AG04450 (cell line): ENCODE results near the gene FAM110C. TPM values are rescaled to one million over a fixed set of nuclear protein-coding genes. Genes with fewer than 3 reads are reported as not detected.
"Not testable (repeated sequence)": the region's sequence is repeated elsewhere in the genome, so short reads cannot be mapped to it uniquely, and the experiment has no call there.

ENCODE experiments used
- CTCF ChIA-PET: fragments of 300-600, 350-600 bp; formaldehyde crosslinking; extraction: SDS; loops from one replicate; lab custom pipeline; 2022; ENCODE audit warnings: antibody characterized with exemption, inconsistent platforms; lab: Charles Lee
- POLR2A ChIA-PET: fragments of 350-600 bp; formaldehyde crosslinking; extraction: SDS; loops from one replicate; lab custom pipeline; 2021; ENCODE audit warnings: antibody characterized with exemption, inconsistent platforms; lab: Yijun Ruan, JAX
- DNase-seq: peaks from one replicate; pipeline ENCODE4 v3.0.0-alpha.2; 2011; ENCODE audit warnings: low read depth, low spot score
- H3K27ac ChIP-seq: one replicate; pipeline ENCODE4 v1.5.1; 2012; ENCODE audit warnings: low read depth, low read length, control low read depth
- H3K27me3 ChIP-seq: one replicate; pipeline ENCODE4 v1.6.0; 2012; ENCODE audit warnings: low read length; ENCODE audit not compliant: control insufficient read depth, insufficient read depth
- H3K4me3 ChIP-seq: 2 replicates; pipeline ENCODE4 v1.5.1; 2011; ENCODE audit warnings: mild to moderate bottlenecking, low read depth, low read length, control low read depth
- H3K9me3 ChIP-seq: 2 replicates; pipeline ENCODE4 v1.5.1; 2012; ENCODE audit warnings: low read length; ENCODE audit not compliant: control insufficient read depth, insufficient read depth
- polyA plus RNA-seq: library from polyadenylated mRNA; depleted of rRNA; stranded (reverse); fragments of >200 nt; gene quantifications from 2 replicates; pipeline ENCODE4 v1.2.3, GENCODE V29; 2011
- TF ChIP-seq, protein P1 (sequence below): IDR thresholded peaks from 2 replicates; pipeline ENCODE4 v1.5.1; 2011; ENCODE audit warnings: low read depth, low read length, control low read depth, inconsistent platforms

Gene FAM110C
- polyA plus RNA-seq, 1 experiment, result not detected

GRCh38 chr2:80971-81736 lies 34.8 kb upstream of the FAM110C start:
- no peaks in the 10 kb centered on the region for H3K27me3 ChIP-seq
- no peak for DNase-seq
- POLR2A ChIA-PET, result no interaction called here
- H3K27ac ChIP-seq, result no peak overlapping the region
- H3K9me3 ChIP-seq, result peaks cover 25% of the 10 kb centered on the region
- CTCF ChIA-PET, result no interaction called here
- TF ChIP-seq, protein P1, sequence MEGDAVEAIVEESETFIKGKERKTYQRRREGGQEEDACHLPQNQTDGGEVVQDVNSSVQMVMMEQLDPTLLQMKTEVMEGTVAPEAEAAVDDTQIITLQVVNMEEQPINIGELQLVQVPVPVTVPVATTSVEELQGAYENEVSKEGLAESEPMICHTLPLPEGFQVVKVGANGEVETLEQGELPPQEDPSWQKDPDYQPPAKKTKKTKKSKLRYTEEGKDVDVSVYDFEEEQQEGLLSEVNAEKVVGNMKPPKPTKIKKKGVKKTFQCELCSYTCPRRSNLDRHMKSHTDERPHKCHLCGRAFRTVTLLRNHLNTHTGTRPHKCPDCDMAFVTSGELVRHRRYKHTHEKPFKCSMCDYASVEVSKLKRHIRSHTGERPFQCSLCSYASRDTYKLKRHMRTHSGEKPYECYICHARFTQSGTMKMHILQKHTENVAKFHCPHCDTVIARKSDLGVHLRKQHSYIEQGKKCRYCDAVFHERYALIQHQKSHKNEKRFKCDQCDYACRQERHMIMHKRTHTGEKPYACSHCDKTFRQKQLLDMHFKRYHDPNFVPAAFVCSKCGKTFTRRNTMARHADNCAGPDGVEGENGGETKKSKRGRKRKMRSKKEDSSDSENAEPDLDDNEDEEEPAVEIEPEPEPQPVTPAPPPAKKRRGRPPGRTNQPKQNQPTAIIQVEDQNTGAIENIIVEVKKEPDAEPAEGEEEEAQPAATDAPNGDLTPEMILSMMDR, result no peak
- no peak overlapping the region for H3K4me3 ChIP-seq

DNA sequence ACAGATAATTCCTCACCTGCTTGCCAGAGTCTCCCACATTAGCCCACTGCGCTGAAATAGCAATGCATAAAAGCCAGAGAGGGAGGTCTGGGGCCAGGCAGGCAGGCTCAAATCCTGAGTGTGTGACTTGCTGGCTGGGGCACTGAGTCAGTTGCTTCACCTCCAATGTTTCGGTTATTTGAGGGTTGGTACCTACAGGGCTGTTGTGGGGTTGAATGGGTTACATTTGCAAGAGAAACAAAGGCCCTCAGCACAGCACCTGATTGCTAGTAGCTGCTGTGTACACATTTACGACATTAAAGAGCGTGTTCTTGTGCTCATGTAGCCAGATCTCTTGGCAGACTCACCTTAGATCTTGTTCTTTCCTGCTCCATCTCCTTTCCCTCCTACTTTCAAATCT lies 34.1 kb upstream of the FAM110C start:
- Histone ChIP-seq H3K27me3 (no peaks in the 10 kb centered on the region), H3K27ac (no peak overlapping the region), H3K9me3 (peaks cover 22% of the 10 kb centered on the region), H3K4me3 (no peak overlapping the region)
- TF ChIP-seq, protein P1, result no peak
- no peak for DNase-seq
- ChIA-PET POLR2A (no interaction called here), CTCF (no interaction called here)

DNA sequence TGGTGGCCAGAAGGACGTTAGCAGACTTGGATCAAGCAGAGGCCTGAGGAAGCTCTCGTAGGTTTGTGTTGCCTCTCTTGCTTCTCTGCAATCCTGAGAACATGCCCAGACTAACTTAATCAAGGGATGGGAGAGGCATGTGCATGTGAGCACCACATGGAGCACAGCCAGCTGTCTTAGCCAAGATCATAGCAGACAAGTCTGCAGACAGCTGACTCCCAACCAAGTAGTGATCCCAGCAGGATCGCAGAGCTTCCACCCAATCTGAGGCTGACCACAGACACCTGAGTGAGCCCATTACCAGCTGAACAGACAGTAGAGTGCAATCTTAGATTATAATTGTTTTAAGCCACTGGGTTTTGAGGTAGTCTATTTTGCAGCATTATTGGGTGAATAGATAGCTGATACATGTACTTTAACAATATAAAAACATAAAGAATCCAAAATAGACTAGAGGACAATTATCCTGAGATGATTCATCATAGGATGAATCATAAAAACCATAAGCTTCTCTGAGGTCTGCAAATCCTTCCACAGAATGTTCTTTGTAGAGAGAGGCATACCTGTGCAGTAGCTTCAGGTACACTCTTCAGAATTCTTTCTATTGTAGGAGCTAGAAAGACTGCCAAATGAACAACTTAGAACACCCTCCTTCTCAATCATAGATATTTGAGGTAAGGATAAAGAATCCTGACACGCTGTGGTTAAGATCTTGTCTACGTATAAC lies 25.2 kb upstream of the FAM110C start:
- POLR2A ChIA-PET, result no interaction called here
- Histone ChIP-seq H3K9me3 (peaks cover 38% of the 10 kb centered on the region), H3K4me3 (no peak overlapping the region), H3K27ac (no peak overlapping the region), H3K27me3 (no peaks in the 10 kb centered on the region)
- TF ChIP-seq, protein P1, result no peak
- DNase-seq, result no peak
- CTCF ChIA-PET, result interaction anchor here (0.5 kb wide), 1 partner anchor 8 kb away, joined by 3 read pairs; no protein-coding TSS in a partner anchor

GRCh38 chr2:69366-70344 lies 23.4 kb upstream of the FAM110C start:
- DNase-seq, result no peak
- POLR2A ChIA-PET, result no interaction called here
- Histone ChIP-seq H3K27me3 (no peaks in the 10 kb centered on the region), H3K4me3 (no peak overlapping the region), H3K27ac (no peak overlapping the region), H3K9me3 (peaks cover 39% of the 10 kb centered on the region)
- CTCF ChIA-PET, result no interaction called here
- TF ChIP-seq, protein P1, result no peak

DNA sequence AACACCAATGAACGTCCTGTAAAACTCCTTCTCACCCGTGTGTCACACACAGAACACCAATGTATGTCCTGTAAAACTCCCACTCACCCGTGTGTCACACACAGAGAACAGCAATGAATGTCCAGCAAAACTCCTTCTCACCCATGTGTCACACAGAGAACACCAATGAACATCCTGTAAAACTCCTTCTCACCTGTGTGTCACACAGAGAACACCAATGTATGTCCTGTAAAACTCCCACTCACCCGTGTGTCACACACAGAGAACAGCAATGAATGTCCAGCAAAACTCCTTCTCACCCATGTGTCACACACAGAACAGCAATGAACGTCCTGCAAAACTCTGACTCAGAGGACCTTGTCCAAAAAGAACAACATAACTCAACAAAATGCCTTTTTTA lies 22.3 kb upstream of the FAM110C start:
- DNase-seq, H3K27ac ChIP-seq, H3K4me3 ChIP-seq, H3K27me3 ChIP-seq, CTCF ChIA-PET, POLR2A ChIA-PET: not testable (repeated sequence)
- peaks cover 29% of the 10 kb centered on the region for H3K9me3 ChIP-seq
